Endothelial cell of umbilical vein (primary cell): Measurements from ENCODE around the gene AIF1.

Experiments used
- EZH2 ChIP-seq: IDR thresholded peaks from 2 replicates; pipeline ENCODE4 v1.6.1; 2012; ENCODE audit warnings: borderline replicate concordance, low read depth, mild to moderate bottlenecking, moderate library complexity, low read length, inconsistent platforms; ENCODE audit not compliant: severe bottlenecking
- FOS ChIP-seq: IDR thresholded peaks from 2 replicates; pipeline ENCODE4 v1.6.1; 2011; ENCODE audit warnings: mild to moderate bottlenecking, low read length, moderate library complexity, borderline replicate concordance; ENCODE audit not compliant: insufficient read depth
- GATA2 ChIP-seq: IDR thresholded peaks from 2 replicates; pipeline ENCODE4 v1.7.0; 2011; ENCODE audit warnings: low read depth, mild to moderate bottlenecking, moderate library complexity, mixed read lengths, low read length; ENCODE audit not compliant: insufficient read length, insufficient read depth
- JUN ChIP-seq: IDR thresholded peaks from 2 replicates; pipeline ENCODE4 v1.6.1; 2011; ENCODE audit warnings: borderline replicate concordance, low read depth; ENCODE audit not compliant: insufficient read length, insufficient read depth
- MYC ChIP-seq: IDR thresholded peaks from one replicate; pipeline ENCODE4 v1.6.1; 2011; ENCODE audit warnings: mild to moderate bottlenecking, low read depth, low read length
- POLR2A ChIP-seq: IDR thresholded peaks from 2 replicates; pipeline ENCODE4 v1.6.1; 2012; ENCODE audit warnings: low read depth, mild to moderate bottlenecking, control low read depth, low read length
- POLR2AphosphoS5 ChIP-seq: IDR thresholded peaks from 2 replicates; pipeline ENCODE4 v1.6.1; 2012; ENCODE audit warnings: low read depth, mild to moderate bottlenecking, control low read depth, low read length, moderate library complexity; ENCODE audit not compliant: insufficient read depth
- TF ChIP-seq, protein P1 (sequence below), 2 donors: IDR thresholded peaks; 1 replicate in 1 of 2; 2 replicates in 1 of 2; pipeline ENCODE4 v1.5.1; 2011; ENCODE audit warnings: low read length in 2 of 2, mild to moderate bottlenecking in 2 of 2, moderate library complexity in 2 of 2, control low read depth in 1 of 2, inconsistent platforms in 1 of 2, low read depth in 1 of 2; ENCODE audit not compliant: insufficient read depth in 1 of 2; ENCODE audit errors: extremely low read depth in 1 of 2
- TF ChIP-seq, protein P2 (sequence below): IDR thresholded peaks from 2 replicates; pipeline ENCODE4 v1.6.1; 2011; ENCODE audit not compliant: insufficient read depth, insufficient read length

DNA sequence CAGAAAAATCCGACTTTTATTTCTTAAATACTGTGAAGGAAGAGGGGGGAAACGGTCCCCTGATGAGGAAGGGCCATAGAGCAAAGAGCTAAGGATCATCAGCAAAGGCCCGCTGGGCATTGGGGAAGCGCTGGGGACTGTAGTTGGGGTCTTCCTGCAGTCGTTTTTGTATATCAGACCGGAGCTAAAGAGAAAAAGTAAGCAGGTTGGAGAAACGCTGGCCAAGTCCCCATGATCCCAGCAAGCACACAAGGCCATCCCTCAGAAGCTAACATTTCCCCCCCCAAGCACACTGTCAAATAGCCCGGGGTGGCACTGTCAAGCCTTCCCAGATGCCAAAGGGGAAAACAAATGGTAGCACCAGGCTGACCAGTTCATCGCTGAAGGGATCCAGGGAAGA is 24.0 kb downstream of the AIF1 start:
- TF ChIP-seq, protein P1, sequence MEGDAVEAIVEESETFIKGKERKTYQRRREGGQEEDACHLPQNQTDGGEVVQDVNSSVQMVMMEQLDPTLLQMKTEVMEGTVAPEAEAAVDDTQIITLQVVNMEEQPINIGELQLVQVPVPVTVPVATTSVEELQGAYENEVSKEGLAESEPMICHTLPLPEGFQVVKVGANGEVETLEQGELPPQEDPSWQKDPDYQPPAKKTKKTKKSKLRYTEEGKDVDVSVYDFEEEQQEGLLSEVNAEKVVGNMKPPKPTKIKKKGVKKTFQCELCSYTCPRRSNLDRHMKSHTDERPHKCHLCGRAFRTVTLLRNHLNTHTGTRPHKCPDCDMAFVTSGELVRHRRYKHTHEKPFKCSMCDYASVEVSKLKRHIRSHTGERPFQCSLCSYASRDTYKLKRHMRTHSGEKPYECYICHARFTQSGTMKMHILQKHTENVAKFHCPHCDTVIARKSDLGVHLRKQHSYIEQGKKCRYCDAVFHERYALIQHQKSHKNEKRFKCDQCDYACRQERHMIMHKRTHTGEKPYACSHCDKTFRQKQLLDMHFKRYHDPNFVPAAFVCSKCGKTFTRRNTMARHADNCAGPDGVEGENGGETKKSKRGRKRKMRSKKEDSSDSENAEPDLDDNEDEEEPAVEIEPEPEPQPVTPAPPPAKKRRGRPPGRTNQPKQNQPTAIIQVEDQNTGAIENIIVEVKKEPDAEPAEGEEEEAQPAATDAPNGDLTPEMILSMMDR (IDR thresholded peaks at IDR 0.05; ENCODE audit: extremely low read depth in 1 of 2, insufficient read depth in 1 of 2, low read depth in 1 of 2, low read length in 2 of 2): no peak
- no peak for TF ChIP-seq POLR2A
- TF ChIP-seq JUN: no peak
- TF ChIP-seq, protein P2, sequence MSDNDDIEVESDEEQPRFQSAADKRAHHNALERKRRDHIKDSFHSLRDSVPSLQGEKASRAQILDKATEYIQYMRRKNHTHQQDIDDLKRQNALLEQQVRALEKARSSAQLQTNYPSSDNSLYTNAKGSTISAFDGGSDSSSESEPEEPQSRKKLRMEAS: no peak
- TF ChIP-seq POLR2AphosphoS5: no peak
- no peak for TF ChIP-seq EZH2
- TF ChIP-seq GATA2: no peak
- TF ChIP-seq MYC: no peak
- TF ChIP-seq FOS: no peak
